ENCODE data around the gene PPP1R14C.

GRCh38 chr6:150118203-150118602 lies 24.6 kb upstream of the PPP1R14C start:
- TF ChIP-seq, protein P1, sequence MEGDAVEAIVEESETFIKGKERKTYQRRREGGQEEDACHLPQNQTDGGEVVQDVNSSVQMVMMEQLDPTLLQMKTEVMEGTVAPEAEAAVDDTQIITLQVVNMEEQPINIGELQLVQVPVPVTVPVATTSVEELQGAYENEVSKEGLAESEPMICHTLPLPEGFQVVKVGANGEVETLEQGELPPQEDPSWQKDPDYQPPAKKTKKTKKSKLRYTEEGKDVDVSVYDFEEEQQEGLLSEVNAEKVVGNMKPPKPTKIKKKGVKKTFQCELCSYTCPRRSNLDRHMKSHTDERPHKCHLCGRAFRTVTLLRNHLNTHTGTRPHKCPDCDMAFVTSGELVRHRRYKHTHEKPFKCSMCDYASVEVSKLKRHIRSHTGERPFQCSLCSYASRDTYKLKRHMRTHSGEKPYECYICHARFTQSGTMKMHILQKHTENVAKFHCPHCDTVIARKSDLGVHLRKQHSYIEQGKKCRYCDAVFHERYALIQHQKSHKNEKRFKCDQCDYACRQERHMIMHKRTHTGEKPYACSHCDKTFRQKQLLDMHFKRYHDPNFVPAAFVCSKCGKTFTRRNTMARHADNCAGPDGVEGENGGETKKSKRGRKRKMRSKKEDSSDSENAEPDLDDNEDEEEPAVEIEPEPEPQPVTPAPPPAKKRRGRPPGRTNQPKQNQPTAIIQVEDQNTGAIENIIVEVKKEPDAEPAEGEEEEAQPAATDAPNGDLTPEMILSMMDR (IDR thresholded peaks at IDR 0.05; ENCODE audit: poor library complexity, severe bottlenecking) = no peak
- TF ChIP-seq POLR2AphosphoS5 (IDR thresholded peaks at IDR 0.05) (no peak), TAF1 (IDR thresholded peaks at IDR 0.05; ENCODE audit: low read depth) (no peak), EZH2 (IDR thresholded peaks at IDR 0.05; ENCODE audit: borderline replicate concordance, insufficient read depth, low read length, poor library complexity, severe bottlenecking) (no peak), REST (IDR thresholded peaks at IDR 0.05; ENCODE audit: borderline replicate concordance) (no peak)

All from neural cell (in vitro differentiated cells).